SH-SY5Y (cell line): ENCODE results near the gene NDUFA11.

Experiments
- GATA2 ChIP-seq: IDR thresholded peaks from 2 replicates; pipeline ENCODE4 v1.6.1; 2011; ENCODE audit warnings: mild to moderate bottlenecking, low read depth, low read length
- GATA3 ChIP-seq: IDR thresholded peaks from 2 replicates; pipeline ENCODE4 v1.6.1; 2011; ENCODE audit warnings: low read depth, mild to moderate bottlenecking, low read length, moderate library complexity

Gene NDUFA11

GRCh38 chr19:5903624-5904351, at the start of gene NDUFA11:
Gene NDUFA11 (minus strand): TSS chr19:5903790. CDS start chr19:5903708, 82 bp downstream.
- TF ChIP-seq GATA3: no peak
- no peak for TF ChIP-seq GATA2

- TF ChIP-seq GATA3: no peak
- no peak for TF ChIP-seq GATA2
Measured at GRCh38 chr19:5953030-5953589, 49.5 kb upstream of the NDUFA11 start.

- TF ChIP-seq GATA3 (no peak), GATA2 (no peak)
Measured at GRCh38 chr19:5952193-5953029, 48.8 kb upstream of the NDUFA11 start.

DNA sequence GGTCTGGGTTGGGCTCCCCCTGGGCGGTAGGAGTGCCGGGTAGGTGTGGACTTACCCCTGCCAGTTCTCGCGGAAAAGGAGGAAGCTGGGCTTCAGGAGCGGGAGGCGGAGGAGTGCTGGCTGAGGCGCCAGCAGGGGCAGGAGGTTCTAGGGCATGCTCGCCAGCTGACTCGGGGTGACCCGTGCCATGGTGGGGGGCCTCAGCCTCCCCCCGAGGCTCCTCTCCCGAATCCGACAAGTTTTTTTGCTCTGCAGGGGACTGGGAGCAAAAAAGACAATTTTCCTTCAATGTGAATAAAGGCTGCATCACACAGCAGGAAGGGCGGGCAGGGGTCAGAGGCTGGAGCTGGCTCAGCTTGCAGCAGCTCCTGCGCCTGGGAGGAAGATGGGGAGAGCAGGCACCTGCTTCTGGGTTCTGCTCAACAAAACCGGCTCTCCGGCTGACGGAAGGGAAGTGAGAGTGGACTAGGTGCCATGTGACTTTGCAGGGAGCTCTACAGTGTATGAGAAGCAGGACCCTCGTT, 47.8 kb upstream of the NDUFA11 start:
- no peak for TF ChIP-seq GATA2
- no peak for TF ChIP-seq GATA3

- TF ChIP-seq GATA2: no peak
- no peak for TF ChIP-seq GATA3
Measured at GRCh38 chr19:5950741-5951140, 47.2 kb upstream of the NDUFA11 start.

- TF ChIP-seq GATA2: no peak
- TF ChIP-seq GATA3: no peak
Measured at GRCh38 chr19:5949792-5950305, 46.3 kb upstream of the NDUFA11 start.

DNA sequence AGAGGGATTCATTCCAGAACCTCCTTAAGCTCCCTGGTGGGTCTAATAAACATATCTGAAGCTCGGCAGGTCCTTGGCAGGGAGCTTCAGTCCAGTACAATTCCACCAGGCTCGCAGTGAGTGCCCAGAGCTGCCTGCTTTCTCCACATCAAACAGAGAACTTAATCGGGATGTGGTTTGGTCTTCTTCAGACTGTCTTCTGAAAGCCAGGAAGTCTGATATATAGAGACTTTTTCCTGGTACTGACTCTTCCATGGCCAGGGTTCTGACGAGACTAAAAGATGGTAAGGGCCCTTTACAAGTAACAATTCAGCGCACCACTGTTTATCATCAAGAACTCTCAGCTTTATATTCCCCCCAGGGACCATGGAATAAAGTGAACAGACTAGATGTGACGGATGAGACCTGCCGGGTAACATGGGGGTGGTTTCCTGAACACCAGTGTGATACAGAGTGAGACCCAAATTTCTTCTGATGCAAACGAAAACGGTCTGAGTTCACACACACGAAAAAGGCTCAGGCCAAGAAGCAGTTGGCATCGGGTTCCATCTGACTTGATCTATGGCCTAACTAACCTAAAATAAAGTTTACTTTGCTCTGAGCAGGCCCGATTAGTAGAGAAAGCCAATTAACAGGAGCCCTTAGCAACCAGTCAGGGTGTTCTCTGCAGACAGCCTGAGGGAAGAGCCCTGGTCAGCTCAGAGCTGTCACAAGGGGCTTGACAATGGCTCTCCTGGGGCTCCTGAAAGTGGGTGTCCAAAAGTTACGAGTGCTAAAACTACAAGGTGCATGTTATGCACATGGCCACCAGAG, 45.4 kb upstream of the NDUFA11 start:
- TF ChIP-seq GATA3: no peak
- TF ChIP-seq GATA2: no peak

GRCh38 chr19:5947435-5947834, 43.8 kb upstream of the NDUFA11 start:
- TF ChIP-seq GATA2 (no peak), GATA3 (no peak)

- TF ChIP-seq GATA3 (no peak), GATA2 (no peak)
Measured at GRCh38 chr19:5943623-5944022, 40.0 kb upstream of the NDUFA11 start.

DNA sequence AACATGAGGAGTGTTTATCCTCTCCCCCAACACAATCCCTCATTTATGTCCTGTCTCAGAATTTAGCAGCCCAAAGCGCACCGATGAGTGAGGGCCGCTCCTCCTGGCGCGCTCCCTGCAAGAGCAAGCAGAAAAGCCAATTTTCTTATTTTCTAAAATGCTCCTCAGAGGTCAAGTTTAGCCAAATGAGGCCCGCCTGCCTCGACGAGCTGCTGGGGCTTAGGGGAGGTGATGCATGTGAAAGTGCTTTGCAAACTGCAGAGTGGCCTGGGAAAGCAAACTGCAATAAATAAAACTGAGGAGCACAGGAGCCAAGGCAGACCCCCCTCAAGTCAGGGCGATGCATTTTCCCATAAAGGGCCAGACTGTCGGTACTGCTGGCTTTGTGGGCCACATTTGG, 39.5 kb upstream of the NDUFA11 start:
- TF ChIP-seq GATA2 (no peak), GATA3 (no peak)

DNA sequence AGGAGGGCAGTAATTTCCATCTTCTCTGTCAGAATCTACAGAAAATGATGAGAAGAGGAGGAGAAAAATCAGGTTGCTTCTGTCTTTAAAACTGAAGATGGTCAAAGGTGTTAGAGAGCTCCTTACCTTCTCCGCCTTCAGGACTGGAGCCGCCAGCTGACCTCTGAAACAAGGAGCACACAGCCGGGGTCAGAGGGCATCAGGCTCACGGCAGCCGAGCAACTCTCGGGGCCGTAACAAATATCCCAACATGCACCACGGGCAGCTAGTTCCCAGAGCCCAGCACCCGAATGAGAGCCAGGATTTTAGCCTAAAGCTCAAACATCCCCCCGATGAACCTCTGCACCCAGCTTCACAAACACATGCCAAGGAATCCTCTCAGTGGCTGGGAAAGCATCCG, 38.1 kb upstream of the NDUFA11 start:
- TF ChIP-seq GATA2 (no peak), GATA3 (no peak)

DNA sequence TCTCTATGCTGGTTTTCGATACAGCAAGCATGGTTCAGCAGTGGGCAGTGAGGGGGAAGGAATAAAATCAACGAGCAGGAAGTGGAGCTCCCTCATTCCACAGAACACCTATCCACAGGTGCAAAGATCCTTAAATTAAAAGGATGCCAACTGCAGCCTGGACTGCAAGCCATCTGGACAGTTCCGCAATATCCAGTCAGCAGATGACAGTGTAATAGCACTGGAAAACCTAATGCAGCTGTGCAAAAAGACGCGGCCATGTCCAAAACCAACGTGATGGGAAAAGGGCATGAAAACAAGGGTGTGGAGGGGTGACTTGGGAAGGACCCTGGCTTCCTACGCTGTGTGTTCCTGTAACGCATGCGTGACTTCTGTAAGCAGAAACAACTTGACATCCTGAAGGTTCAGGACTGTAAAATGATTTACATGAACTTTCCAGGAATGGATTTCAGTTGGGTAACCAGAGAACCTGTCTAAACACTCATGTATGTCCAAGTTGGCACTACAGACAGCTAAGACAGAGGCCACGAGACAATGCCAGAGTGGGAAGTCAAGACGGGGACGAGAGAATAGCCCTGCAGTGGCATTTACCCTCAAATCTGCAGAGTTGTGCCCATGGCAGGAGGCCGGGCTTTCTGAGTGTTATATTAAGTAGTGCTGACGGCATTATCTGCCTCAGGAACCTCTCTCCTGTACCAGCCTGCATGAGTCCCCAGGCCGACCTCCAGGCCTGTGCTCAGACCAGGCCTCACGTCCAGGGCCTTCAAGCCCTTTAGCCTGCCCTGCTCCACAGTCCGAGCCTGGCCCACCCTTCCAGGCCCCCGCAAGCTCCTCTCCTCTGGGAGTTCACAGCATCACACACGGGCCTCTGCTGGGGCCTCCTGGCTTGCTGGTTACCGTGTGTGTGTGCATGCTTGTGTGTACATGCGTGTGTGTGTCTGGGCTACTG, 36.9 kb upstream of the NDUFA11 start:
- TF ChIP-seq GATA3 (no peak), GATA2 (no peak)

GRCh38 chr19:5937550-5937949, 34.0 kb upstream of the NDUFA11 start:
- TF ChIP-seq GATA3 (no peak; the same call in 1 of the 2 replicates), GATA2 (peak; percentile 78)

GRCh38 chr19:5936292-5936592, 32.7 kb upstream of the NDUFA11 start:
- TF ChIP-seq GATA3 (no peak), GATA2 (no peak)
